CD14-positive monocyte (primary cell): Measurements from ENCODE around the gene GPC5. TPM values are rescaled to one million over a fixed set of nuclear protein-coding genes. Genes with fewer than 3 reads are reported as not detected.
"Not testable (repeated sequence)": the region's sequence is repeated elsewhere in the genome, so short reads cannot be mapped to it uniquely, and the experiment has no call there.

Experiments used
- DNase-seq, 3 donors: peaks; one replicate each; pipeline ENCODE4 v3.0.0-alpha.2; 2011 to 2022
- H2AFZ ChIP-seq: 2 replicates; pipeline ENCODE4 v1.6.0; 2012; ENCODE audit warnings: mild to moderate bottlenecking, low read depth, low read length, inconsistent platforms; ENCODE audit not compliant: insufficient read depth, poor library complexity, severe bottlenecking
- H3K27ac ChIP-seq, 2 donors: 1 replicate in 1 of 2; 2 replicates in 1 of 2; pipeline ENCODE4 v1.5.1; 2012 to 2013; ENCODE audit warnings: low read length in 2 of 2, control low read depth in 1 of 2, inconsistent platforms in 1 of 2, low read depth in 1 of 2, mild to moderate bottlenecking in 1 of 2
- H3K27me3 ChIP-seq, 2 donors: one replicate each; pipeline versions ENCODE4 v1.6.0 to v1.6.1; 2011 to 2013; ENCODE audit warnings: low read length in 2 of 2; ENCODE audit not compliant: control insufficient read depth in 2 of 2, insufficient read depth in 2 of 2
- H3K36me3 ChIP-seq, 2 donors: replicated peaks in 1 of 2; 1 replicate in 1 of 2; 2 replicates in 1 of 2; pipeline versions ENCODE4 v1.5.1 to v1.6.1; 2012 to 2013; ENCODE audit warnings: low read length in 2 of 2, control low read depth in 1 of 2, inconsistent platforms in 1 of 2, mild to moderate bottlenecking in 1 of 2; ENCODE audit not compliant: insufficient read depth in 2 of 2, control insufficient read depth in 1 of 2
- H3K4me1 ChIP-seq, 2 donors: 1 replicate in 1 of 2; 2 replicates in 1 of 2; pipeline versions ENCODE4 v1.5.1 to v1.6.1; 2012 to 2013; ENCODE audit warnings: low read length in 2 of 2, control low read depth in 1 of 2, inconsistent platforms in 1 of 2, mild to moderate bottlenecking in 1 of 2, moderate library complexity in 1 of 2; ENCODE audit not compliant: insufficient read depth in 2 of 2, control insufficient read depth in 1 of 2
- H3K4me2 ChIP-seq: replicated peaks from 2 replicates; pipeline ENCODE3; 2012; ENCODE audit warnings: low read length, moderate library complexity, mild to moderate bottlenecking; ENCODE audit not compliant: poor library complexity, severe bottlenecking; ENCODE audit errors: extremely low read depth
- H3K4me3 ChIP-seq, 3 experiments: fragments of 200-600 bp in 1 of 3; sonication (generic) in 1 of 3; replicated peaks in 1 of 3; 1 replicate in 2 of 3; 2 replicates in 1 of 3; pipeline ENCODE4 v1.5.1; 2011 to 2013; ENCODE audit warnings: low read length in 3 of 3, mild to moderate bottlenecking in 3 of 3, control low read depth in 2 of 3, low read depth in 2 of 3, inconsistent platforms in 1 of 3, moderate library complexity in 1 of 3
- H3K79me2 ChIP-seq: 2 replicates; pipeline ENCODE4 v1.6.0; 2012; ENCODE audit warnings: mild to moderate bottlenecking, control low read depth, inconsistent platforms, low read length, moderate library complexity; ENCODE audit not compliant: insufficient read depth
- H3K9ac ChIP-seq: 2 replicates; pipeline ENCODE4 v1.6.0; 2017; ENCODE audit warnings: low read length, mild to moderate bottlenecking; ENCODE audit not compliant: insufficient read depth, poor library complexity, severe bottlenecking
- H3K9me3 ChIP-seq, 2 donors: replicated peaks in 1 of 2; 1 replicate in 1 of 2; 2 replicates in 1 of 2; pipeline versions ENCODE4 v1.5.1 to v1.6.1; 2012 to 2013; ENCODE audit warnings: low read length in 2 of 2, control low read depth in 1 of 2; ENCODE audit not compliant: control insufficient read depth in 1 of 2, insufficient read depth in 1 of 2
- H4K20me1 ChIP-seq: 2 replicates; pipeline ENCODE4 v1.6.0; 2012; ENCODE audit warnings: mild to moderate bottlenecking, low read length, control low read depth, moderate library complexity; ENCODE audit not compliant: insufficient read depth
- H3K27ac Mint-ChIP-seq, 7 donors: one replicate each; pipeline ENCODE4 v1.8.0; 2020; ENCODE audit warnings: mild to moderate bottlenecking in 7 of 7, mixed read lengths in 7 of 7, moderate library complexity in 6 of 7, inconsistent platforms in 2 of 7
- H3K27me3 Mint-ChIP-seq, 3 donors: one replicate each; pipeline ENCODE4 v1.8.0; 2021 to 2022; ENCODE audit warnings: low read depth in 3 of 3, mild to moderate bottlenecking in 3 of 3, mixed read lengths in 3 of 3, moderate library complexity in 3 of 3, inconsistent platforms in 1 of 3
- H3K36me3 Mint-ChIP-seq, 2 donors: one replicate each; pipeline ENCODE4 v1.8.0; 2020; ENCODE audit warnings: mixed read lengths in 2 of 2, inconsistent platforms in 1 of 2, mild to moderate bottlenecking in 1 of 2
- H3K4me1 Mint-ChIP-seq: one replicate; pipeline ENCODE4 v1.8.0; 2020; ENCODE audit warnings: mild to moderate bottlenecking, mixed read lengths
- H3K4me3 Mint-ChIP-seq, 2 donors: one replicate each; pipeline ENCODE4 v1.8.0; 2020; ENCODE audit warnings: mild to moderate bottlenecking in 2 of 2, mixed read lengths in 2 of 2, moderate library complexity in 1 of 2
- H3K9me3 Mint-ChIP-seq, 7 donors: one replicate each; pipeline ENCODE4 v1.8.0; 2020 to 2022; ENCODE audit warnings: mixed read lengths in 7 of 7, mild to moderate bottlenecking in 6 of 7, moderate library complexity in 6 of 7, inconsistent platforms in 2 of 7
- WGBS: methylation state at CpG from one replicate; pipeline ENCODE4 v1.1.5; 2013; ENCODE audit warnings: missing lambda C conversion rate; ENCODE audit not compliant: insufficient coverage; 5-methylcytosine and 5-hydroxymethylcytosine counted together
- intact Hi-C, 2 donors: fragments of 100-400 bp; cut with micrococcal nuclease; formaldehyde crosslinking; loops; one replicate each; pipeline versions ENCODE4 v1.15.0 to v1.15.1; 2023
- polyA plus RNA-seq, 3 donors: library from polyadenylated mRNA; depleted of rRNA in 1 of 3; unstranded in 2 of 3; stranded (reverse) in 1 of 3; fragments of 300-500 nt in 2 of 3; fragments of >200 nt in 1 of 3; fragmentation: Illumina TruSeq in 2 of 3; gene quantifications; 1 replicate in 2 of 3; 2 replicates in 1 of 3; pipeline ENCODE4 v1.2.3, GENCODE V29; 2012 to 2021
- TF ChIP-seq, protein P1 (sequence below): fragments of 200-600 bp; IDR thresholded peaks from one replicate; pipeline ENCODE4 v1.8.0; 2022; ENCODE audit warnings: antibody characterized with exemption, mild to moderate bottlenecking

The GPC5 gene
- polyA plus RNA-seq, 3 donors, result not detected

DNA sequence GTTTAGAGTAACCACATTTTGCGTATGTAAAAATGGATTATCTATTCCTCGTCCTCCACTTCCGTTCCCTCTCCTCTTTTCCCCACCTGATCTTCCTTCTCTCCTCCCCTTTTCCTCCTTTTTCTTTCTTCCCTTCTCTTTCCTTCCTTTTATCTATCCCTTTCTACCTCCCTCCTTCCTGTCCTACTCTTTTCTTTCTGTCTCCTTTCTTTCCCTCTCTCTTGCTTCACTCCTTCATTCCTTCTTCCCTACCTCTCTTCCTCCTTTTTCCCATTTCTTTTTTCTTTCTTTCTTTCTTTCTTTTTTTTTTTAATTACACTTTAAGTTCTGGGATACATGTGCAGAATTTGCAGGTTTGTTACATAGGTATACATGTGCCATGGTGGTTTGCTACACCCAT lies 1139.7 kb downstream of the GPC5 start:
- H3K4me2 ChIP-seq, result no peak overlapping the region
- H3K36me3 ChIP-seq, result no peaks in the 10 kb centered on the region
- no peak overlapping the region for H3K9ac ChIP-seq
- WGBS, result 89% methylated on average over 3 of the region's 3 CpGs
- H3K79me2 ChIP-seq, result no peaks in the 10 kb centered on the region
- Mint-ChIP-seq H3K27ac (no peak overlapping the region), H3K4me3 (no peak overlapping the region), H3K4me1 (no peaks in the 10 kb centered on the region), H3K9me3 (peaks cover 0 to 10% (median 3%) of the 10 kb centered on the region in 7 donors), H3K36me3 (no peaks in the 10 kb centered on the region), H3K27me3 (peaks cover 0 to 1% (median 0%) of the 10 kb centered on the region in 3 donors)
- no peak overlapping the region for H3K27ac ChIP-seq
- H3K27me3 ChIP-seq, result no peaks in the 10 kb centered on the region
- TF ChIP-seq, protein P1, sequence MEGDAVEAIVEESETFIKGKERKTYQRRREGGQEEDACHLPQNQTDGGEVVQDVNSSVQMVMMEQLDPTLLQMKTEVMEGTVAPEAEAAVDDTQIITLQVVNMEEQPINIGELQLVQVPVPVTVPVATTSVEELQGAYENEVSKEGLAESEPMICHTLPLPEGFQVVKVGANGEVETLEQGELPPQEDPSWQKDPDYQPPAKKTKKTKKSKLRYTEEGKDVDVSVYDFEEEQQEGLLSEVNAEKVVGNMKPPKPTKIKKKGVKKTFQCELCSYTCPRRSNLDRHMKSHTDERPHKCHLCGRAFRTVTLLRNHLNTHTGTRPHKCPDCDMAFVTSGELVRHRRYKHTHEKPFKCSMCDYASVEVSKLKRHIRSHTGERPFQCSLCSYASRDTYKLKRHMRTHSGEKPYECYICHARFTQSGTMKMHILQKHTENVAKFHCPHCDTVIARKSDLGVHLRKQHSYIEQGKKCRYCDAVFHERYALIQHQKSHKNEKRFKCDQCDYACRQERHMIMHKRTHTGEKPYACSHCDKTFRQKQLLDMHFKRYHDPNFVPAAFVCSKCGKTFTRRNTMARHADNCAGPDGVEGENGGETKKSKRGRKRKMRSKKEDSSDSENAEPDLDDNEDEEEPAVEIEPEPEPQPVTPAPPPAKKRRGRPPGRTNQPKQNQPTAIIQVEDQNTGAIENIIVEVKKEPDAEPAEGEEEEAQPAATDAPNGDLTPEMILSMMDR, result no peak
- no peak for DNase-seq
- H3K4me3 ChIP-seq, result no peak overlapping the region
- no peaks in the 10 kb centered on the region for H3K9me3 ChIP-seq
- H3K4me1 ChIP-seq, result no peaks in the 10 kb centered on the region
- intact Hi-C loops, result no loop called here
- no peak overlapping the region for H2AFZ ChIP-seq
- H4K20me1 ChIP-seq, result no peaks in the 10 kb centered on the region

GRCh38 chr13:92539148-92539547 lies 1140.7 kb downstream of the GPC5 start:
- H3K36me3 ChIP-seq, H3K9me3 Mint-ChIP-seq, H3K9ac ChIP-seq, DNase-seq, H3K27ac ChIP-seq, H3K4me3 Mint-ChIP-seq, H3K4me3 ChIP-seq, H3K4me2 ChIP-seq, H3K27ac Mint-ChIP-seq, H3K9me3 ChIP-seq, H3K79me2 ChIP-seq, intact Hi-C loops, H3K27me3 ChIP-seq, H4K20me1 ChIP-seq, H3K36me3 Mint-ChIP-seq, H3K4me1 ChIP-seq, H3K27me3 Mint-ChIP-seq, H3K4me1 Mint-ChIP-seq, H2AFZ ChIP-seq: not testable (repeated sequence)
- WGBS, result 100% methylated on average over 1 of the region's 4 CpGs
